Sciatic nerve (tissue), 2 donors: ENCODE measurements around the gene TACC3. TPM values are rescaled to one million over a fixed set of nuclear protein-coding genes. Genes with fewer than 3 reads are reported as not detected.

Experiments
- ATAC-seq: fragments of 200-7000 bp; cut with Tn5 transposase; one replicate; pipeline ENCODE4 v1.9.1; 2020; ENCODE audit warnings: mild to moderate bottlenecking, moderate library complexity
- DNase-seq: peaks from one replicate; pipeline ENCODE4 v3.0.0-alpha.2; 2020; ENCODE audit warnings: low spot score
- intact Hi-C: fragments of 100-400 bp; cut with DNase I; formaldehyde crosslinking; loops from one replicate; pipeline ENCODE4 v1.14.2; 2022
- total RNA-seq: library from RNA; stranded (reverse); fragmentation: NEBNext Ultra II Directional; extraction: Animal tissue kit (Norgen Biotek cat#: 25700); gene quantifications from one replicate; pipeline ENCODE4 v1.2.1, GENCODE V29; 2021
- donor health status: DM: no; HTN: no; CAD: no.
- donor health status: DM: no; HTN: no; CAD: no.

TACC3 gene
- 9.9 TPM for total RNA-seq

GRCh38 chr4:1721003-1721665, at the start of gene TACC3, which contains the start of gene TMEM129:
TACC3 (plus strand) TSS chr4:1721521; CDS start chr4:1723422, 1,901 bp downstream.
TMEM129 (minus strand) TSS chr4:1721323; CDS start chr4:1720837, 486 bp downstream.
- peak; percentile 92 for DNase-seq
- ATAC-seq = peak; percentile 94
- intact Hi-C loops = no loop called here

DNA sequence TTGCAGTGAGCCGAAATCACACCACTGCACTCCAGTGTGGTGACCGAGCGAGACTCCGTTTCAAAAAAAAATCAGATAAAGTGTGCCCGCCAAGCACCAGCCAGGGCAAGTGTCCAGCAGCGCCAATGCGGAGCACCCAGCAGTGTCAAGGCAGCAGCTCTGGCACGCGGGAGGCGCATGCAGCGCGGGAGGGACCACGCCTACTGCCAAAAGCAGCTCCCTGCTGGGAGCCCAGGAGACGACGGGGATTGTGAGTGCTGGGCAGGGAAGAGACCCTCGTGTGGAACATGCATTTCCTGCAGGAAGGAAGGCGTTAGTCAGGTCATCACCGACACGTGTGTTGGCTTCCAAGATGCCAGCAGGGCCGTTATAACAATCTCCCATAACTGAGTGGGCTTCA, 47.6 kb upstream of the TACC3 start:
- no peak for DNase-seq
- intact Hi-C loops = no loop called here
- ATAC-seq = no peak

DNA sequence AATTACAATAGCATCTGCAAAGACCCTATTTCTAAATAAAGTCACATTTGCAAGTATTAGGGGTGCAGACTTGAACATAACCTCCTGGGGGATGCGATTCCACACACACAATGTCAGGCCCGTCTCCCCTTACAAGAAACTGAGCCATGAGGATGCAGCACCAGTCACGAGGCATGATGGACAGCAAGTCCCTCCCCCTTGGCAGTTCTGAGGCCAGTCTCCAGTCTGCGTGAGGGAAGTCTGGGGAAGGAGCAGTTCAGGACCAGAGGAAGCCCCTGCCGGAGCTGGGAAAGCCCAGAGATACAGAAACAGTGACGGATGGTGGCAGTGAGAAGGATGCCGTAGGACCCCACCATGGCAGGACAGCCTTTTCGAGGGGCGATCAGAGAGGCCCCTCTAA, 46.6 kb upstream of the TACC3 start:
- intact Hi-C loops = no loop called here
- ATAC-seq (no peak), DNase-seq (no peak)

- DNase-seq (no peak), ATAC-seq (no peak)
- intact Hi-C loops = no loop called here
These were observed 46.1 kb upstream of the TACC3 start for GRCh38 chr4:1675136-1675801.

DNA sequence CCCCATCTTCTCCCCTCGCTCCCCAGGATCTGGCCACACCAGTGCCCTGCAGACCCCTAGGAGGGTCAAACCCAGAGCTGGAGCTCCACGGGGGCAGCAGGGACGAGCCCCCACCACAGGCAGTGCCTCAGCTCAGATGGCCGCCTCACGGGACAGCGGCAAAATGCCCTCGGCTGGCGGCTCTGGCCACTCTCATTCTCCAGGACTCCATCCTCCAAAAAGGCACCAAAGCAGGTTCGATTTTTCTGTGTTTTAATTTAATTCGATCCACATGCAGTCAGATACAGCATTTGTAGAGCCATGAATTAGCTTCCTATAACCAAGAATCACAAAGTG, 45.6 kb upstream of the TACC3 start:
- ATAC-seq (no peak), DNase-seq (no peak)
- intact Hi-C loops = no loop called here

DNA sequence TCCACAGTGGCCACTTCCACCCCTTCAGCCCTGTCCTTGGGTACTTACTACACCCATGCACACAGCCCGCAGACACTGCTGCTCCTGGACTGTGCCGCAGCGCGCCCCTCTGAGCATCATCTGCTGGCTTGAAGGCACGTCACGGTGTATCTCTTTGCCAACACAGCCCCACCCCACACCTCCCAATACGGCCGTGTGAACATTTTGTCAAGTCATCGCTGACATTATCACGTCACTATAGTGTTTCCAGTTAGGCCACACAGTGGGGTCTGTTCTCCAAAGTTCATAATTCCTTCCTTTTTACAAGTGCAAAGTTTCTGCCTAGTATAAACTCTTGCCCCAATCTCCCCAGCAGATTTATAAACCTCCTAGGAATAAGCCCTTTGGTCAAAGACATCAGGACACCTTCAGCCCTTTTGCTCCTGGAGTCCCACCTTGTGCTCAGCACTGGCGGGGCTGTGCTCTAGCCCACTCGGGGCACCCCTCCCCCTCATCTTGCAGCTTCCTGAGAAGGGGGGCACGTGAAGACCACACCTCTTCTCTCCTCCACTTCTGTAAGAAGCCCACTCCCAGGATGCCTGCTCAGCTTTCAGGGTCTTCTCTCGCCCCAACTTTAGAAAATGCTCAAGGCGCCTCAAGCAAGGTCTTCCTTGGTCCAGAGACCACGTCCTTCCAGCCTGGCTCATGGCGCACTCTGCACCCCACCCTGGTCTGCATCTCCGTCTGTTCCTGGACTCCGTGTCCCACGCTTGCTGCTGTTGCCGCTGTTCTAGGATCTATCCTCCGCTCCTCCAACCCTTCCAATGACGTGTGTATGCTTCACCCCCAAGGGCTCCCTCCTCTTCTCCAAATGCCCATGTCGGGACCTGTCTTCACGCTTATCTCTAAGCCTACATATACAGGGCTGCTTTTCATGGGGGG, 44.5 kb upstream of the TACC3 start:
- ATAC-seq (no peak), DNase-seq (no peak)
- intact Hi-C loops = no loop called here

DNA sequence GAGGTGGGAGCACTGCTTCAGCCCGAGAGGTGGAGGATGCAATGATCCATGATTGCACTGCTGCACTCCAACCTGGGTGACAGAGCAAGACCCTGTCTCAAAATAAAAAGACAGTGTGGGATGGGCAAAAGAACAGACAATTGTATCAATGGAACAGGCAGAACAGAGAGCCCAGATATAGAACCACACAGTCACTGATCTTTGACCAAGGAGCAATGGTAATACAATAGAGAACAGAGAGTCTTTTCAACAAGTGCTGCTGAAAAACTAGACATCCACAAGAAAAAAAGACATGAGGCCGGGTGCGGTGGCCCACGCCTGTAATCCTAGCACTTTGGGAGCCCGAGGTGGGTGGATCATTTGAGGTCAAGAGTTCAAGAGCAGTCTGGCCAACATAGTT, 43.1 kb upstream of the TACC3 start:
- ATAC-seq = no peak
- intact Hi-C loops = no loop called here
- DNase-seq = no peak

DNA sequence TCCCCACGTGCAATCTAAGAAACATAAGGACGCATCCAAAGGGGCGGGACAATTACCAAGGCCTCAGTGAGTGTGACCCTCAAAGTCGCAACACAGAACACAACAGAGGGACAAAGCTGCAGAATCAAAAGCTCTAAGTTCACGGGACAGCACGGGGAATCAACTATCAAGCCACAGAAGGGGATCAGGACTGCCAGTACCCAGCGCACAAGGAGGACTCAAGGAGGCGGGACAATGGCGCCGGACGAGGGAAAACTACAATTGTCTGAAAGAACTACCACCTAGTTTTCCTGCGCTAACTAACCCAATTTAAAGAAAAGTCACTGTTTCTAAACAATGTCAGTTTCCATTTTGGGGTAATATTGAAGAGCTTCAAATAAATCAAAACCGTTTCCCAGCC, 38.5 kb upstream of the TACC3 start:
- intact Hi-C loops = no loop called here
- ATAC-seq = no peak
- DNase-seq = no peak

- DNase-seq = no peak
These were observed 38.0 kb upstream of the TACC3 start for GRCh38 chr4:1683261-1683735.

DNA sequence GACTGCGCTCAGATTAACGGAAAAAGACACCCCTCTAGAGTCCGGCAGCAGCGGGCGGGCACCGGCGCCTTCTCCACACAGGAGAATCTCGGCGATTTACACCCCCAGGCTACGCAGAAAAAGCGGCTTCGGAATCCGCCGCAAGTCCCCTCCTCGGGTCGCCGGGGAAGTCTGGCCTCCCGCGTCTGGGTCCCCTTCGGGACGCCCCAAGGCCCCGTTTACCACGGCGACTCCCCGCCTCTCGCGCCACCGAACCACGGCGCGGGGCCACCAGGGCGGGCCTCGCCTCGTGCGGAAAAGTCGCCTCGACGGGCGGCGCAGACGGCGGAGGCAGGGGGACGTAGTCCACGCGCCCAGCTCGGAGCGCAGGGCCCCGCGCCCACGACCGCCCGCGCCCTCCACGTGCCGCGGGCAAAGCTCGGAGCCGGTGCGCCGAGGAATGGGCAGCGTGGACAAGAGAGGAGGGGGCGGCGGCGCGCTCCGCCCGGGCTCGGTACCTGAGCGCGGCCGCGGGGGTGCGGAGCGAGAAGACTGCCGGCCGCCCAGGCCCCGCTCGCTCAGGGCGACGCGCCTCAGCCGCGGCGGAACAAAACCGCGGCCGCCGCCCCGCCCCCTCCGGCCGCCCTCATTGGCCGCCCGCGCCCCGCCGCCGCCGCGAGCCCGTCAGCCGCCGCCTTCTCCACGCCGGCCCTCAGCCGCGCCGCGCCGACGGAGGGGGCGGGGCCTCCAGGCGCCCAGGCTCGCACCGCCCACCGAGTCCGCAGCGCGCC, 37.4 kb upstream of the TACC3 start, which contains the start of gene FAM53A:
Gene FAM53A (minus strand): TSS at position 578 of the 770 bp plus-strand sequence. CDS start 15,572 bp downstream, outside the sequence.
- intact Hi-C loops = no loop called here
- peak; percentile 93 for ATAC-seq
- peak; percentile 67 for DNase-seq

More at GRCh38 chr4:1683261-1683735, 38.0 kb upstream of the TACC3 start:
- intact Hi-C loops = no loop called here
- ATAC-seq = peak; percentile 51

DNA sequence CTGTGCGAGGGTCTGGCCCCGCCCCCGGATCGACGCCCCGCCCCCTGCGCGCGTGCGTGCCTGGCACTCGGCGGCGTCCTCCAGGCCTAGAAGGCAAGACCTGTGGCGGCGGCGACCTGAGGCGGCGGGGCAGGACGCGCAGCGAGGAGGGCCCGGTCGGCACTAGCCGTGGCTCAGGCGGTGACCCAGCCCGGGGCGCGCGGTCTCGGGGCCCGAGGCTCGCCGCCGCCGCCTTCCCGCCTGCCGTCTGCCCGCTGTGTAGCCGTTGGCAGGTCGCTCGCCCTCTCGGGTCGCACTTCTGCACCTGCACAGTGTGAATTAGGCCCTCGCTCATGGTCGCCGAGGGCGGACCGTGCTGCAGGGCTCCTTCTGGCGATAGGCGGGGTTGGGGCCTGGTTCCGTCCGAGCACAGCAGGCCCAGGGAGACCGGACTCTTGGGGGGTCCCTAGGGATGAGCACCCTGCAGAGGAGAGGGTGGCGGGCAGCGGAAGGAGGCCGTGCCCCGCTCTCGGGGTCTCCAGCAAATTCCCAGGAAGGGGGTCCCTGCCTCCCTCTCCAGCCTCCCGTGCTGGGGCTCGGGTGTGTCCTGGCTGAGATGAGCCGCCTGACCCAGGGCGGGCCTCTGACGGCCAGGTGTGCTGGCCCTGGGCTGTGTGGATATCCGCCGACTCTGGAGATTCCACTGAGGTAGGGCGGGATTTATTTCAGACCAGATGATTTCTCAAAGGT, 36.7 kb upstream of the TACC3 start:
- intact Hi-C loops = no loop called here
- DNase-seq (peak; percentile 96), ATAC-seq (peak; percentile 25)

DNA sequence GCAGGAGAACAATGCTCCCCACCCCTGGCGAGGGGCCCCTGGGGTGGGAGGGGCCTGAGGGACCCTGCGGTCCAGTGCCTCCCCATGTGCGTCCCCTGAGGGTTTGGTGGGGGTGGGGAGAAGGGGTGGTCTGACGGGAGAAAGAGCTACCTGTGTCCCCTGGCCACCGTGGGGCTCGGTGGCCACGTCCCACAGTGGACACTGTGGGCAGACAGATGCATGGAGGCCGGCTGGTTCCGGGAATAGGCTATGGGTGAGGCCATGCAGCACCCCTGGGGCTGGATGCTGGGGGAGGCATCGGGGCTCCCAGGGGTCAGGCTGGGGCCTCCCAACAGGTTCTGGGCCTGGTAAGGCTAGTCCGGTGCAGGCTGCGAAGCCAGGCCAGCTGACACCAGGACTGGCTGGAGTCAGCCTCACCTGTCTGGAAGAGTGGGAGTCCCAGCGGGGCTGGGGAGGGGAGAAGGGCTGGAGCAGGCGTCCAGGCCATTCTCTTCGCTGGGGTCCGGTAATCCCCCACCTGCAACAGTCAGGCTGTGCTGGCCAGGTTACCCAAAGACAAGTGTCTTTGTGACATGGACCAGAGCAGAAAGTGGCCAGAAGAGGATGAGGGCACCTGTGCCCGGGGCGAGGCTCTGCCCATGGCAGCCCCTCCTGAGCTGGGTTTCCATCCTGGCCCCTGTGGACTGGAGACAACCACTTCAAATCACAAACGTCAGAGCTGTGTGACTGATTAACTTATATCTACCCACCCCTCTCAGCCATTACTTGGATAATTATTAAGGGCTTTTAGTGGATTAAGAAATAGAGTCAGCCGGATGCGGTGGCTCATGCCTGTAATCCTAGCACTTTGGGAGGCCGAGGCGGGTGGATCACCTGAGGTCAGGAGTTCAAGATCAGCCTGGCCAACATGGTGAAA, 35.8 kb upstream of the TACC3 start:
- intact Hi-C loops = no loop called here
- no peak for DNase-seq
- peak; percentile 14 for ATAC-seq

- no peak for DNase-seq
- intact Hi-C loops = no loop called here
- ATAC-seq = no peak
These were observed 34.8 kb upstream of the TACC3 start for GRCh38 chr4:1686440-1687036.

GRCh38 chr4:1690698-1691097, 30.6 kb upstream of the TACC3 start:
- no peak for ATAC-seq
- intact Hi-C loops = loop anchor here (5.0 kb wide), 1 partner anchor 37 kb away; no protein-coding TSS in a partner anchor
- DNase-seq = no peak

DNA sequence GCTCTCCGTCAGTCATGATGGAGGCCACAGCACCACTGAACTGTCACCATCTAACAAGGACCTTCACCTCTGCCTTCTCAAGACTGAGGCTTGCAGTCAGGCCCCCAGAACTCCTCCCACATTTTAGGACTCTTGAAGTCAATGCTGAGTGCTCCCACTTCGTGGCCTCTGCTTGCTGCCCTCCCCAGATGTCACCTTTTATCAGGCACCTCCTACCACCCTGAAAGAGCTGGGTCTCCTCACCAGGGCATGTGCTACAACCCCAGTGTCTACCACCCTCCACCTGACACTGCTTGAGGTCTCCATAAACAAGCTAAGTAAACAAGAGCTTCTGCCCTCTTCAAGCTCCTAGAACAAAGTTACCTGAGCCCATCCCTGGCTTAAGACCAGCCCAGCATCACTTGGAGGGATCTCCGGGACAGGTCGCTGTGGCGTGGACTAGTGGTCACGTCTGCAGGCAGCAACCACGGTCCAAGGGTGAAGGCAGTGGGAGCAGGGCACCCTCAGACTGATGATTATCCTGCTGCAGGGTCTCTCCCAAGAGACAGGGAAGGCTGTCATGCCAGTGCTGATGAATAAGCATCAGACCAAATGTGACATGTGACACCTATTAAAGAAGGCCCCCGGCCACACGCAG, 29.5 kb upstream of the TACC3 start:
- intact Hi-C loops = loop anchor here (5.0 kb wide), 1 partner anchor 35 kb away; no protein-coding TSS in a partner anchor
- DNase-seq = no peak
- no peak for ATAC-seq
